GM18870 (cell line): Measurements from ENCODE around the gene CELSR3.
A peak's percentile ranks its signal among the peaks of the same experiment; 100 is the strongest.

Experiments
- ATAC-seq: cut with Tn5 transposase; IDR thresholded peaks from one replicate; pipeline ENCODE4 v1.9.1; 2021; ENCODE audit warnings: moderate library complexity; ENCODE audit not compliant: unreplicated experiment

CELSR3 gene

DNA sequence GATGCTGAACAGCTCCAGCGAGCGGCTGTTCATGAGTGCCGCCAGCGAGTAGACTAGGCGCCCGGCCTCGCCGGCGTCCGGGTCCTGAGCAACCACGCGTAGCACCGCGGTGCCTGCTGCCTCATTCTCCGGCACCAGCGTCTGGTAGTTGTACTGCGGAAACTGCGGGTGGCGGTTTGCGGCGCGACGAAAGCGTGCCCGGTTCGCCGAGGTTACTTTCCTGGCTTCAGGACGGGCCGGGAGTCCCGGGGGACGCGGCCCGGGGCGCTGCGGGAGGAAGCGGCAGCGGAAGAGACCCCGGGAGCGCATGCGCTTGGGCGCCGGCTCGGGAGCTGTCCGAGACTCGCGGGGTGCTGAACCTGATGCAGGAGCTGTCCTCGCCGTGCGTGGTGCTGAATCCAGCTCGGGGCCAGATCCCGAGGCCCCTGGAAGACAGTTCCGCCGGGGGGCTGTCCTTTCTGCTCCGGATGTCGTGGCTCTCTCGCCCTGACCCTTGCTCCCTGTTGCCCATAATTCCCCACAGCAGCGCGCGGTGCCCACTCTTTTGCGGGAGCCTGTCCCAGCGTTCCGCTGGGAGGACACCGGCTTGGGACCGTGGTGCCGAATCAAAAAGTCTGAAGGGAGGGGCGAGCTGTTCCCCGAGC lies 1.1 kb downstream of the CELSR3 start:
- no peak for ATAC-seq

DNA sequence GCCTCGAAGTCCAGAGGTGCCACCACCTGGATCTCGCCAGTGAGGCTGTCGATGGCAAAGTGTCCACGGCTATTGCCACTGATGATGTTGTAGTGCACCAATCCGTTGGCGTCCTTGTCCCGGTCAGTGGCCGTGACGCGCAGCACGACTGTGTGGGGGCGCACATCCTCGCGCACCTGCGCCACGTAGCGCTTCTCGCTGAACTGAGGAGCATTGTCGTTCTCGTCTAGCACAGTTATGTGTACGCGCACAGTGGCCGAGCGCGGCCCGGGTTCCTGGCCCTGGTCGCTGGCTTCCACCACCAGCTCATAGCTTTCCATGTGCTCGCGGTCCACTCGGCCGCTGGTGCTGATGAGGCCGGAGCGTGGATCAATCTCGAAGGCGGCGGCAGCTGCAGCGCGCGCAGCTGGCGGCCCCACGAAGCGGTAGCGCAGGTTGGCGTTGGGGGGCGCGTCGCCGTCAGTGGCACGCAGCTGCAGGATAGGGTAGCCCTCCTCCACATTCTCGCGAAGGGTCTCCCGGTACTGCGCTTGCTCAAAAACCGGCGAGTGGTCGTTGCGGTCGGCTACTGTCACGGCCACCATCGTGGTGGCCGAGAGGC lies 1.8 kb downstream of the CELSR3 start:
- no peak for ATAC-seq

DNA sequence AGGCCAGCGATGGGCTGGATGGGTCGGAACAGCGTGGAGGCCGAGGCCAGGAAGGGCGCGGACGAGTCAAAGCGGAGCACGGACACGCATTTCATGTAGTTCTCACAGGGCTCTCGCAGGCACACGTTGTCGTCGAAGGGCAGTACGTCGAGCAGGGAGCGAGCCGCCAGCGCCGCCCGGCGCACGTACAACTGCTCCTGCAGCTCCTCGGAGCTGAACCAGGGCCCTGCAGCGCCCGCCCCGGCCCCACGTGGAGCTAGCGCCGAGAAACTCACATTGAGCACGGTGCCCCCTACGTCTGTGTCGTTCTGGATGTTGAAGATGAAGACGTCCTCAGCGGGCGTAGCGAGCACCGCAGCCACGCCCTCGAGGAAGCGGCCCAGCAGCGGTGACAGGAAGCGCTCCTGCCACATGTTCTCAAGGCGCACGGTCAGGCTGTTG lies 5.8 kb downstream of the CELSR3 start:
- ATAC-seq: no peak

DNA sequence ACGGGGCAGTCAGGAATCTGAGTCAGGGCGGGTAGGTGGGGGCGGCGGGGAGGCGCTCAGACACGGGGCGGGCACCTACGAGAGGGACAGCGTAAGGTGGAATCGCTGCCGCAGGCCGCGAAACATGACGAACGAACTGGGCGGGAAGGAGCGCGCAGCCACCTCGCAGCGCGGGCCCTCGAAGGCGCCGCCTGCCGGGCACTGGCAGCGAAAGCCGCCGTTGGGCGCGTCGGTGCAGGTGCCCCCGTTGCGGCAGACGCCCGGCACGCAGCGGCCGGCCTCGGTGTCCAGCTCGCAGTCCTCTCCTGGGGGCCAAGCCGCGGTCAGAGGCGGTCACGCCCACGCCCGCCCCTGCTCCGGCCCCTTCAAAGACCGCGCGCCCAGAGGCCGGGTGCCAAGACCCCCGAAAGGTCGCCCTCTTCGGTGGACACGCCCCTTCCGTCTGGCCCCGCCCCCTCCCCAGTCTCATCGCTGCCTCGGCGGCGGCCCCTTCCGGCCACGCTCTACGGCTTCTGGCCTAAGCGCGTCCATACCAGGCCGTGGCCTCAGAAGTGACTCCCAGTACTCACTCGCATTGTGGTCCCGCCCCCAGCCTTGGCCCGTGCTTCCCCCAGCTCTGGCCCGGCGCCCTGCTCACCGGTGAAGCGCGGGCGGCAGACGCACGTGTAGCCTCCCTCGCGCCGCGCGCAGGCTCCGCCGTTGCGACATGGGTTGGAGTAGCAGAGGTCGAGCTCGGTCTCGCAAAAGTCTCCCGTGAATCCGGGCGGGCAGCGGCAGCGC lies 6.4 kb downstream of the CELSR3 start:
- no peak for ATAC-seq

DNA sequence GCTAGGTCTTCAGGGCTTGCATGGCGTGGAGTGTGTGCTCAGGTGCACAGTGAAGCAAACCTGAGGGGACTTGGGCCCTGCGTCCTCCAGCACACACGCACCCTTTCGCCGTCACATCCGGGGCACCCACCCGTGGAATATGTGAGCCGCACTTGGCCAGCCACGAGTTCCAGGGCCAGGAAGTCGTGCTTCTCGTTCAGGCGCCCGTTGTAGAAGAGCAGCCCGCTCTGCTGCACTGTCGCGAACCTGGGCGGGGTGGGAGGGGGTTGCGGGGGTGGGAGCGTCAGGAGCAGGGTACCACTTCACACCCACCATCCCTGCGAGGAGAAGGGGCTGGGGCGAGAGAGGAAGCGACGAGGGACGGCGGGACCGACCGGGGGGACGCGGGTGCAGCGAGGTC lies 7.1 kb downstream of the CELSR3 start:
- ATAC-seq: no peak

DNA sequence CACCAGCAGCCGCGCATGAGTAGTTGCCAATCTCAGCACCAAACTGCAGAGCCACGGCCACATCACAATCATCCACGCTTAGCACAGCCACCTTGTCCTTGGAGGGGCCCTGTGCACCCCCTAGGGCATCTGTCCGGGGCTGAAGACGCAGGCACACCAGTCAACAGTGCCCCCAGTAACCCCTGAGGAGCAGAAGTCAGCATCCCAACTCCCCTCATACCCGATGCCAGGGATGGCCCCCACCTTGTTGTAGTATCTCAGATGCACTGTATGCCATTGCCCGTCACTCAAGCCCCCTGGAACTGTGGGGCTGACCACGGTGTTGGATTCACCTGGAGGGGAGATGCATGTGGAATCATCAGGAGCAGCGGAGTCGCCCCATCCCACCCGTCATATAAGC lies 7.6 kb downstream of the CELSR3 start:
- ATAC-seq: no peak

DNA sequence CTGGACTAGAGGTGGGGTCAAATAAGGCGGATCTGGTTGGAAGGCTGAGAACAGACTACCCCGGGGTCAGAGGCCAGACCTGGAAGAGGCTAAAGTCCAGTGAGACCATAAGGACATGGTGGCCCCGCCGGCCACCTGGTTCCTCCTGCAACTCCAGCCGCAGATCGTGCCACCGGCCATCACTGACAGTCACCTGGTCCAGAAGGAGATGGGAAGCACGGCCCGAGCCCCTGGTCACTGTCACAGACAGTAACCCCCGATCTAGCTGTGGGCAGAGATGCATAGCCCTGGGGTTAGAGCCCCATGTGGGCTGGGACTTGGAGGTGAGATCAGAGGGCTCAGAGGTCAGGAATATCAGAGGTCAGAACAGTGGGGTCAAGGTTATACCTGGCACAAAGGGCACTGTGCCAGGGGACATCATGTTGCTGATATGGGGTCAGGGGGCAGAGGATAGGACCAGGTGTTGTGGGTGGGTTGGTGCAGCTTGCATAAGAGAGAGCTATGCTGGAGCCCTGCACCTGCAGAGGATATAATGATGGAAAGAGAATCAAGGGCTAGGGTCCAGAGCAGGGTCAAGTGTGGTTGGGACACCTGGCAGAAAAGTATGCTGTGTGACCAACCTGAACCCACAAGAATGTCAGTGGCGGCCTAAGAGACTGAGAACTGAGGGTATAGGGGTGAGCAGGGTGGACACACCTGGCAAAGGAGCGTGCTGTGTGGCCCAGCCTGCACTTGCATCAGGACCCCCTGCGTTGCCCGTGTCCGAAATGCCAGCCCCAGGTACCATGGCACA lies 9.6 kb downstream of the CELSR3 start:
- no peak for ATAC-seq

DNA sequence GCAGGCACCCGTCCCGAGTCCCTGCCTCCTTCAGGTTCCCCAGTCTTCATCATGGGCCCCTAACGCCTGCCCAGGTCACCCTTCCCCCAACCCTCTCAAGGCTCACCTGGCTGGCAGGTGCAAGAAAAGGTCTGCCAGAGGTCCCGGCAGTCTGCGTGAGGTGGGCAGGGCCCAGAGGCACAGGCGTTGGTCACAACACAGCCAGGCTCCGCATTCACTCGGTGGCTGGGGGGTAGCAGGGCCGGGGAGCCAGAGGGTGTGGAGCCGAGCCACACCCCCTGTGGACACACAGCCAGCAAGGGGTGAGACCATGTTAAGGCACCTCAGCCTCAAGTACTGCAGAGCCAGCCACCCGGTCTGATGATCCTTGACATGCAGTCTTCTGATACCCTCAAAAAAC lies 10.9 kb downstream of the CELSR3 start:
- no peak for ATAC-seq

DNA sequence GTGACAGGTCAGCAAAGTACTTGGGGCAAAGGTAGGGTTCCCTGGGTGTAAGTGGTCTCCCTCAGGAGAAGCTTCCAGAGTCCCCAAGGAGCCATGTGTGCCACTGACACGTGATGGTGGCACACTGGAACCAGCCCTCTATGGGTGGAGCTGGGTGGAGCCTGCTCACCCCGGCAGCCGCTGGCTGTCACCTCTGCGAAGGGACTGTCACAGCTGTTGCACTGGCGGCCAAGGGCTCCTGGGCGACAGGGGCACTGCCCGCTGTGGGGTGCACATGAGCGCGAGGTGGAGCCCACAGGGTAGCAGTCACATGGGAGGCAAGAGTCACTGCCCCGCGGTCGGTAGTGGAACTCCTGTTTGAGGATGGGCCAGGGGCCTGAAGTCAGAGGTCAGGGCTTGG lies 12.0 kb downstream of the CELSR3 start:
- ATAC-seq: no peak

DNA sequence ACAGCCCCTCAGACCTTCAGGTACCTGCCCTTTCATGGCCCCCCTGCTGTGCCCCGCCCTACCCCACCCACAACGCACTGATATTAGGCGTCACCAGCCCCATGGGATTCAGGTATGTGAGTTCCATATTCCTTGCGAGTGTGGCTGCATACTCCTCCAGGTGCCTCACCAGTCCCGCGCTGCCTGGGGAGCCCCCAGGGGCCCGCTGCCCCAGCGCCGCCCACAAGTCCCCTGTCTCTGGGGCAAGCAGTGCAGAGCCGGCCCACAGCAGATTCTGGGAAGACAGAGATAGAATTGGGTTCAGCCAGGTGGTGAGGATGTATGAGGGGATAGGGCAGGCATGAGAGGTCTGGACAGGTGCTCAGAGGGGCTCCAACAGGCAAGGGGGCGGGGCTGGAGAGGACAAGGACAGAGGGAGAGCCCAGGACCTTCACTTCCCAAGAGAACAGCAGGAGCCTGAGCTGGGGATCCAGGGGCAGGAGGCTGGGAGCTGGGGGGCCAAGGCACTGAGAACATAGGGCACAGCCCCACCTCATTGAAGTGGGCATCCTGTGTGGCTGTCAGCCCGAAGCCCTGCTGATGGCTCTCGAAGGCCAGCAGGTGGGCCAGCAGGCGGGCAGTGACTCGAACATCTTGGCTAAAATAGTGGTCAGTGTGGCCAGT lies 14.4 kb downstream of the CELSR3 start:
- ATAC-seq: no peak

DNA sequence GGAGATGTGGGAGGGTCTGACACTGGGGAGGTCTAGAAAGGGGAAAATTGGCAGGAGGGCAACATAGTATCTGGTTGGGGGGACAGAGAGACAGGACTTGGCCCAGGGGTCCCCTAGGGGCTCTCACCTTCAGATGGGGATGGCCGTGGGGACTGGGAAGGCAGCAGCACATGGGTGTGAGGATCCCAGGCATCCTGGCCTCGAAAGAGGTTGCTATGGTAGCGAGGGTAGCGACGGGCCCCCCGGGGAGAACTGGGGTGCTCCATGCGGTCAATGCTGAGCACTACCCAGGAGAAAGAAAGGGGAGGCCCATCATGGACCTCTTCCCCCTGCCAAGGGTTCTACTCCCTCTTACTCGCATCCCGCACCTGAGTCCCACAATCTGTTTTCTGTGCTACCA lies 15.0 kb downstream of the CELSR3 start:
- no peak for ATAC-seq

DNA sequence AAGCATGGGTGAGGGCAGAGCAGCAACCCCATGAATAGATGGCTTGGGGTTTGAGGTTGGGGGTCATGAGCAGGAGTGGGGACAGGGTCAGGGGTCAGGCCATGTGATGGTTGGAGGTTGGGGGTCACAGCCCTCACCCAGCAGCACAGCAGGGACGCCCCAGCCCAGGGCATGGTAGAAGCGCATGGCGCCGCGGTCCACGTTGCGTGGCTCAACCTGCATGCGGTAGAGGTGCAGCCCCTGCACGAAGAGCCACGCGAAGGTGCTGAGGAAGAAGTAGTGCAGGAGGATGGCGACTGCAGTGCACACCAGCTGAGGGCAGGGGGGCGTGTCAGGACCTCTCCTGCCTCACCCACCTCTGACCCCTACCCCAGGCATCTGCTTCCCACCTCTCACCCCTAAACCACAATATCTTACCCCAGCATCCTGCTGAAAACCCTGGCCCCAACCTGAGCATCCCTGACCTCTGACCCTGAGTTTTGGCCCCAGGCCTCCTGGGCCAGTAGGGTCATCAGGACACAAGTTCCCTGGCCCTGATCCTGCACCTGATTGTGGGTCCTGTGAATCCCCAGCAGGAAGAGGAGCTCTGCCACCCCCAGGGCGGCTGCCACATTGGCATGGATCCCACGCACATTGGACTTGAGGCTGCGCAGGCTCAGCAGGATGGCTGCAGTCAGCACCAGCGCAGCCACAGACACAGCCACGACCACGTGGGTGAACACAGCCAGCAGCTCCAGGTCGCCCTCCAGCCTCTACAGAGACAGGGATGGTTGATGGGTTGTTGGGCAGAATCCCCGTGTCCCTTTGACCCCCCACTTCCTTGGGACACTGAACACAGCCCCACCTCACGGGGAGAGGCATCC lies 17.6 kb downstream of the CELSR3 start:
- ATAC-seq: no peak

DNA sequence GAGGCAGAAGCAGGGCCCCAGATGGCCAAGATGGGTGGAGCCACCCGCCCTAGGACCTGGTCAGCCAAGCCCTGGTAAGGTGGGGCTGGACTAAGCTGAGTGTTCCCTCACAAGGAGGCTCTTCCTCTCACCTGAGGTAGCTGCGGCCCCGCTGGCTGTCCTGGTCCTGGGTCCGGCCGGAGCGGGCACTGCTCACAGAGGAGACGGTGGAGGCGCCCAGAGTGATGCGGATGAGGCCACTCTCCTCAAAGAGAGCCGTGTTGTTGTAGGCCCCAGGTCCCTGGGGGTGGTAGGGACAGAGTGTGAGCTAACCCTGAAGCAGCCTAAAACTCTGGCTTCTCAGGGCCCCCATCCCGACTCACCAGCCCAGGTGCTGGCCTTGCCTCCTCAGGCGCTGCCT lies 20.1 kb downstream of the CELSR3 start:
- ATAC-seq: no peak

DNA sequence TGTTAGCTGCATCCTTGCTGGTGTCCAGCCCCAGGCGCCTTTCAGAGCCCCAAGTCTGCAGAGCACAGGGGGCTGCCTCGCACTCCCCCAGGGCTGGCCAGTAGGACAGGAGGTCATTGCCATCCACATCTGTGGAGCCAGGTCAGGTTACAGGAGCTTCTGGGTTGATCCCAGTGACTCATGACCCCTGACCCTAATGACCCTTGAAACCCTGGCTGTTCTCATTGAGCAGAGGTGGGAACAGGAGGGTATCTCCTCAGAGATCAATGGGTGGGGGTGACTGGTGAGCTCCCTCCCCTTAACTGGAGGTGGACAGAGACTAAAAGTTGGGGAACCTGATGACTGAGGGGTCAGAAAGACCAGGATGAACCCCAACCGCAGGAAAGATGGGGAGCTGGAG lies 21.3 kb downstream of the CELSR3 start:
- ATAC-seq: no peak

DNA sequence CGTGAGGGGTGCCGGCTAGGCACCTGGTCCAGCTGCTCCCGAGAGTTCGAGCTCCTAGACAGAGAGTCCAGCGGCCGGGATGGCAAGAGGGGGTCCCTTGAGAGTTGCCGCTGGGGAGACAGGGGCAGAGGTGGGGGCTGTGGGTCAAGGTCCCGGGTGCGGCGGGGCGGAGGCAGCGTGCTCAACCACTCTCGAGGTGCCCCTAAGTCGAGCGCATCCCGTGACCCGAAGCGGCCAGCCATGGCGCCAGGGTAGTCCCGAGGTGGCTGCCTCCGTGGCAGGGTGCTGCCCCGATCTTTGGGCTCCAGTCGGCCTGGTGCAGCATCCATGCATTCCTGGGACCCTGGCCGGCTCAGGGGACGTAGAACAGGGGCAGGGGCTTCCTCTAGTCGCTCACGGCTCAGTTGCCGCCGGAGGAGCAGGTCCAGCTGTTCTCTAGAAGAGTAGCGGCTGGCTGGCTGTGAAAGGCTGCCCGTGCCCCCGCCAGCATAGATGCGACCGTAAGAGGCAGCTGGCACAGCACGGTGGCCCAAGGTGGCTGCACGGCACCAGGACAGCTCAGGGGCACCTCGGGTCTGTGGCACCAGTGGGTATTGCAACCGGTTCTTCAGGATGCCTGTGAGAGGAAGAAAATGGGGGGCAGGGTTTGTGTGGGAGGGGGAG lies 22.6 kb downstream of the CELSR3 start:
- ATAC-seq: no peak

DNA sequence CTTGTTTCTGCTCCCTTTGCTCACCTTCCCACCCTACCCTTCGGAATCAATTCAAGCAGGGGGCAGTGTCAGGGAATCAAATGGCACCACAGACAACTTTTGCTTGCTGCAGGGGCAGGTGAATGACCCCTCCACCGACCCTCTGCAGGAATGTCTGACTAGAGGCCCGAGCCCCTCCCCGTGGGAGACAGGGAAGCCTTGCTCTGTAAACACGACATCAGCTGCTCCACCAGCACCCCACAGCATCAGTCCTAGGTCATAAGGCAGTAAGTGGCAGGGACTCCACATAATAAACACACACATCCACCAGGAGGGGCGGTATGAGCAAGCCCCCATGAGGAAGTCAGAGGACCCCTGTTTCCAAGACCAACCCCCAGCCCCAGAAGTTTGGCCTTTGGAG lies 25.4 kb downstream of the CELSR3 start:
- ATAC-seq: no peak

DNA sequence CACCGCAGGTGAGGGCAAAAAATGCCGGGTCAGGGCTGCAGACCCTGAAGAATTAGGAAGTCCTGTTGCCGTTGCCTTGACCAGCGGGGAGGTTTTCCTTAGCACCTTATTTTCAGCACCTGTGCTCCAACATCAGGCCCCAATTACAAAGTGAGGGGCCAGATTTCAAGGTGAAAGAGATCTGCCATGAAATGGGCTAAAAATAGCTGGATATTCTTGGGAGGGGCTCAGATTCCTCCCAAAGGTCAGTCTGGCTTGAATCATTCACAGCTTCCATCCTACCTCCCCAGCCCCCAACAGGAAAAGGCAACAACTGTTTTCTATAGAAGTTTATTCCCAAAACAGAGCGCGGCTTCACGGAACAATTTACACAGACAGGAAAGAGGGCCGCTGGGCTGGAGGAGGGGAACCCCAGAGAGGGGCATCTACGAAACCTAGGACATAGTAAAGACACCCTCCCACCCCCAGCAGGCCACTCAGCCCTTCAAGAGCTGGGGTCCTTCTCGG lies 26.5 kb downstream of the CELSR3 start:
- no peak for ATAC-seq

DNA sequence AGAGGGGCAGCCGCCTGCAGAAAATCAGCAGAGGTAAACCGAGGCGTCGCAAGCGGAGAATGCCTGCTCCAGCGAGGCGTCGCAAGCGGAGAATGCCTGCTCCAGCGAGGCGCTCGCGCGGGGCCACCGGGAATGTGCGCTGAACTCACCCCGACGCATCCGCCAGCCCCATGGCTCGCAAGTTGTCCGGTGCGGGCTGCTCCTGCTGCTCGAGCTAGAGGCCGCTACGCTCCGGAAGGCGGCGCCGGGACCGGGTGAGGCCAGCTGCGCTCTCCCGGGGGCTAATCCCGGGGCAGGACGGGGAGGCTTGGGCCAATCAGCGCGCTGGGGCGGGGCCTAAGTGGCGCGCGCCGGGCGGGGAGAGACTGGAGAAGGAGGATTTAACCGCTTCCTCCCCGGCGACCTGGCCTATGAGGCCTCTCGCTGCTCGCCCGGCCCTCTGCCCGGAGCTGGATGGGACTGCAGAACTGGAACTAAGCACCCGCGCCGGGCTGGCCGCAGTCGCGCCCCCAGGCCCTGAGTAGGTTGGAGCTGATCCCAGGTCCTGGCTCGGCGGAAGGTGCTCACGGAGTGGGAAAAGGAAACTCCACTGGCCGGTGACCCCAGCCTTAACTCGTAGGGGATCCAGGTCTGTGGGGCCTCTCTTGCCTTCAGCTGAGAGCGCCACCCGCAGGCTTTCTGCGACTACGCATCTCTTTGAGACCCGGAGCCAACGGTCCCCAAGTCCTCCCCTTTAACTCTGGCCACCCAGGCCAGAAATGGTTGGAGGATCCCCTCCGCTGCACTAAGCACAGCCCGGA lies 27.3 kb downstream of the CELSR3 start, which contains the start of gene SLC26A6:
SLC26A6 (minus strand) TSS at position 240 of the 800 bp plus-strand sequence; CDS start at position 172, 68 bp downstream.
- ATAC-seq: peak; percentile 77
